H9 (cell line): ENCODE data around the gene HMOX2. TPM values are rescaled to one million over a fixed set of nuclear protein-coding genes. Genes with fewer than 3 reads are reported as not detected.
A peak's percentile ranks its signal among the peaks of the same experiment; 100 is the strongest.

Source experiments
- DNase-seq: peaks from one replicate; pipeline ENCODE4 v3.0.0-alpha.2; 2017
- H2AFZ ChIP-seq: one replicate; pipeline ENCODE4 v1.6.1; 2013; ENCODE audit warnings: mild to moderate bottlenecking, low read length, control low read depth, moderate library complexity
- H2AK5ac ChIP-seq: 2 replicates; pipeline ENCODE4 v1.6.1; 2013; ENCODE audit warnings: low read length, control low read depth, mixed read lengths; ENCODE audit not compliant: insufficient read length
- H2BK120ac ChIP-seq: one replicate; pipeline ENCODE4 v1.6.1; 2013; ENCODE audit warnings: low read depth, mild to moderate bottlenecking, low read length, control low read depth, inconsistent platforms; ENCODE audit not compliant: poor library complexity, severe bottlenecking
- H2BK12ac ChIP-seq: 2 replicates; pipeline ENCODE4 v1.6.1; 2013; ENCODE audit warnings: low read length, control low read depth, mixed read lengths, low read depth; ENCODE audit not compliant: insufficient read length
- H2BK15ac ChIP-seq: 2 replicates; pipeline ENCODE4 v1.6.1; 2013; ENCODE audit warnings: low read depth, low read length, control low read depth
- H2BK20ac ChIP-seq: one replicate; pipeline ENCODE4 v1.6.1; 2013; ENCODE audit warnings: low read depth, mild to moderate bottlenecking, low read length, control low read depth, inconsistent platforms; ENCODE audit not compliant: poor library complexity, severe bottlenecking
- H2BK5ac ChIP-seq: 2 replicates; pipeline ENCODE4 v1.6.1; 2013; ENCODE audit warnings: low read length, control low read depth, mixed read lengths; ENCODE audit not compliant: insufficient read length
- H3K14ac ChIP-seq: 2 replicates; pipeline ENCODE4 v1.6.1; 2013; ENCODE audit warnings: low read length, control low read depth; ENCODE audit not compliant: insufficient read depth
- H3K18ac ChIP-seq: 2 replicates; pipeline ENCODE4 v1.6.1; 2013; ENCODE audit warnings: low read depth, mild to moderate bottlenecking, mixed read lengths, low read length, control low read depth; ENCODE audit not compliant: insufficient read length
- H3K23ac ChIP-seq: 2 replicates; pipeline ENCODE4 v1.6.1; 2013; ENCODE audit warnings: low read length, control low read depth, mixed read lengths, low read depth; ENCODE audit not compliant: insufficient read length
- H3K23me2 ChIP-seq: 2 replicates; pipeline ENCODE4 v1.6.1; 2013; ENCODE audit warnings: low read depth, mild to moderate bottlenecking, mixed read lengths, low read length, control low read depth; ENCODE audit not compliant: insufficient read length, poor library complexity, severe bottlenecking
- H3K27ac ChIP-seq: 2 replicates; pipeline ENCODE4 v1.5.1; 2013; ENCODE audit warnings: low read length, control low read depth, mixed read lengths, low read depth; ENCODE audit not compliant: insufficient read length
- H3K27me3 ChIP-seq: 2 replicates; pipeline ENCODE4 v1.6.1; 2013; ENCODE audit warnings: low read length, control low read depth, inconsistent platforms; ENCODE audit not compliant: insufficient read depth
- H3K4ac ChIP-seq: 2 replicates; pipeline ENCODE4 v1.6.1; 2013; ENCODE audit warnings: low read depth, mild to moderate bottlenecking, control low read depth, inconsistent platforms, low read length, moderate library complexity
- H3K4me1 ChIP-seq: 2 replicates; pipeline ENCODE4 v1.6.1; 2013; ENCODE audit warnings: low read length, control low read depth, inconsistent platforms; ENCODE audit not compliant: insufficient read depth
- H3K4me2 ChIP-seq: 2 replicates; pipeline ENCODE4 v1.6.1; 2013; ENCODE audit warnings: low read length, control low read depth, mixed read lengths; ENCODE audit not compliant: insufficient read length, insufficient read depth
- H3K56ac ChIP-seq: 2 replicates; pipeline ENCODE4 v1.6.1; 2013; ENCODE audit warnings: low read depth, mild to moderate bottlenecking, mixed read lengths, low read length, control low read depth; ENCODE audit not compliant: insufficient read length
- H3K79me1 ChIP-seq: 2 replicates; pipeline ENCODE4 v1.6.1; 2013; ENCODE audit warnings: low read depth, mild to moderate bottlenecking, moderate library complexity, low read length, control low read depth, inconsistent platforms; ENCODE audit not compliant: insufficient read depth, poor library complexity, severe bottlenecking
- H3K79me2 ChIP-seq: 2 replicates; pipeline ENCODE4 v1.6.1; 2013; ENCODE audit warnings: low read length, control low read depth, inconsistent platforms; ENCODE audit not compliant: insufficient read depth
- H3K9ac ChIP-seq: 2 replicates; pipeline ENCODE4 v1.6.1; 2013; ENCODE audit warnings: low read length, control low read depth, mixed read lengths; ENCODE audit not compliant: insufficient read length; ENCODE audit errors: extremely low read depth
- H3K9me3 ChIP-seq: one replicate; pipeline ENCODE4 v1.6.1; 2013; ENCODE audit warnings: low read depth, low read length, inconsistent platforms; ENCODE audit not compliant: control insufficient read depth
- H3T11ph ChIP-seq: one replicate; pipeline ENCODE4 v1.6.1; 2013; ENCODE audit warnings: mild to moderate bottlenecking, low read length, control low read depth, inconsistent platforms
- H4K20me1 ChIP-seq: one replicate; pipeline ENCODE4 v1.6.1; 2013; ENCODE audit not compliant: control insufficient read depth, insufficient read length, insufficient read depth
- H4K5ac ChIP-seq: 2 replicates; pipeline ENCODE4 v1.6.1; 2013; ENCODE audit warnings: low read depth, mild to moderate bottlenecking, mixed read lengths, low read length, control low read depth; ENCODE audit not compliant: insufficient read length
- H4K8ac ChIP-seq: replicated peaks from 2 replicates; pipeline ENCODE4 v1.6.1; 2013; ENCODE audit warnings: low read length, control low read depth, mixed read lengths, low read depth; ENCODE audit not compliant: insufficient read length
- H4K91ac ChIP-seq: 2 replicates; pipeline ENCODE4 v1.6.1; 2013; ENCODE audit warnings: low read depth, mild to moderate bottlenecking, moderate library complexity, mixed read lengths, low read length, control low read depth; ENCODE audit not compliant: insufficient read length
- H3K27ac Mint-ChIP-seq, 3 experiments: 2 replicates in 2 of 3; 3 replicates in 1 of 3; pipeline ENCODE4 v1.8.0; 2020 to 2021; ENCODE audit warnings: mixed read lengths in 3 of 3, mild to moderate bottlenecking in 1 of 3, moderate library complexity in 1 of 3
- H3K27me3 Mint-ChIP-seq: 2 replicates; pipeline ENCODE4 v1.8.0; 2021; ENCODE audit warnings: low read depth, mild to moderate bottlenecking, moderate library complexity, mixed read lengths
- H3K36me3 Mint-ChIP-seq, 3 experiments: 2 replicates in 2 of 3; 3 replicates in 1 of 3; pipeline ENCODE4 v1.8.0; 2020 to 2021; ENCODE audit warnings: low read depth in 3 of 3, mixed read lengths in 3 of 3; ENCODE audit not compliant: insufficient read depth in 1 of 3
- H3K4me1 Mint-ChIP-seq, 2 experiments: 2 replicates each; pipeline ENCODE4 v1.8.0; 2020; ENCODE audit warnings: mixed read lengths in 2 of 2
- H3K4me3 Mint-ChIP-seq, 2 experiments: 2 replicates in 1 of 2; 3 replicates in 1 of 2; pipeline ENCODE4 v1.8.0; 2020 to 2021; ENCODE audit warnings: mild to moderate bottlenecking in 2 of 2, mixed read lengths in 2 of 2, moderate library complexity in 1 of 2
- H3K9me3 Mint-ChIP-seq, 2 experiments: 2 replicates in 1 of 2; 3 replicates in 1 of 2; pipeline ENCODE4 v1.8.0; 2020; ENCODE audit warnings: mild to moderate bottlenecking in 2 of 2, mixed read lengths in 2 of 2, moderate library complexity in 1 of 2
- WGBS: extraction: QIAGEN DNeasy Blood & Tissue Kit; methylation state at CpG from one replicate; pipeline ENCODE4 v1.1.7; 2013; ENCODE audit warnings: missing lambda C conversion rate, low lambda C conversion rate, mixed read lengths; ENCODE audit not compliant: insufficient read length; ENCODE audit errors: extremely low coverage; 5-methylcytosine and 5-hydroxymethylcytosine counted together
- total RNA-seq: library from RNA; stranded (reverse); gene quantifications from 2 replicates; pipeline ENCODE4 v1.2.1, GENCODE V29; 2021
- TF ChIP-seq, protein P1 (sequence below): fragments of 200-600 bp; sonication (generic); conservative IDR thresholded peaks from 3 replicates; pipeline ENCODE4 v1.8.0; 2021; ENCODE audit warnings: antibody characterized with exemption, mild to moderate bottlenecking

The HMOX2 gene
- total RNA-seq, 1 experiment from 2014 or later, result 44.4 TPM

DNA sequence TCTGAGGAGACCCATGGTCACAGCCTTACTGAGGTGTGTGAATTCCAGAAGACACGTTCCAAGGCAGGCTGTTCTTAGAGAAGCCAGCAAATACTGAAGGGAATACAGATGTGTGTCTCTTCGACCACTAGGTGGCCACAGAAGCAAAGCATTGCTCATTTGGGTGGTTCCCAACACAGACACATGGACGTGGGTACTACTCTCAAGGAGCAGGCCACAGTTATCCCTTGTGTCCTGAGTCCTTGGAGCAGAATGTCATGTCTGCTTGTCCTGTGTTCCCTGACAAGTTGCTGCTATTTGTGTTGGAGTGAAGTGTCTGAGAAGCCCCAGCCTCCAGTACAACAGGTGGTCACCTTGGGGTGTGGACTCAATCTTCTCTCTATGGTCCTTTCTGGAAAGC lies 30.3 kb downstream of the HMOX2 start:
- Histone ChIP-seq H2BK15ac (no peak overlapping the region), H3T11ph (no peak overlapping the region), H3K23me2 (no peaks in the 10 kb centered on the region), H3K23ac (no peak overlapping the region), H2BK5ac (no peak overlapping the region), H3K4me1 (no peaks in the 10 kb centered on the region), H2BK20ac (no peak overlapping the region), H3K9me3 (no peaks in the 10 kb centered on the region), H2AK5ac (no peak overlapping the region), H4K91ac (no peak overlapping the region), H3K18ac (no peak overlapping the region), H4K20me1 (no peaks in the 10 kb centered on the region), H3K4ac (no peak overlapping the region), H3K79me1 (no peaks in the 10 kb centered on the region), H2AFZ (no peak overlapping the region), H3K56ac (no peak overlapping the region), H3K79me2 (no peaks in the 10 kb centered on the region), H2BK12ac (no peak overlapping the region), H2BK120ac (no peak overlapping the region), H4K5ac (peak overlapping the region; percentile 10), H3K27ac (no peak overlapping the region), H3K27me3 (no peaks in the 10 kb centered on the region), H3K9ac (no peak overlapping the region), H3K14ac (no peak overlapping the region), H4K8ac (no peak overlapping the region), H3K4me2 (no peak overlapping the region)
- Mint-ChIP-seq H3K4me1 (peaks cover 13 to 17% of the 10 kb centered on the region in 2 experiments), H3K36me3 (peaks cover 6 to 38% (median 29%) of the 10 kb centered on the region in 3 experiments; a peak in 6 of 7 replicates), H3K4me3 (no peak overlapping the region), H3K27me3 (no peaks in the 10 kb centered on the region), H3K9me3 (no peaks in the 10 kb centered on the region), H3K27ac (peak overlapping the region in 1 of 3 experiments; percentile 13; a peak in 1 of 7 replicates)
- no CpG with 5 or more reads among the region's 3 CpGs for WGBS
- peak; percentile 71 for DNase-seq
- TF ChIP-seq, protein P1, sequence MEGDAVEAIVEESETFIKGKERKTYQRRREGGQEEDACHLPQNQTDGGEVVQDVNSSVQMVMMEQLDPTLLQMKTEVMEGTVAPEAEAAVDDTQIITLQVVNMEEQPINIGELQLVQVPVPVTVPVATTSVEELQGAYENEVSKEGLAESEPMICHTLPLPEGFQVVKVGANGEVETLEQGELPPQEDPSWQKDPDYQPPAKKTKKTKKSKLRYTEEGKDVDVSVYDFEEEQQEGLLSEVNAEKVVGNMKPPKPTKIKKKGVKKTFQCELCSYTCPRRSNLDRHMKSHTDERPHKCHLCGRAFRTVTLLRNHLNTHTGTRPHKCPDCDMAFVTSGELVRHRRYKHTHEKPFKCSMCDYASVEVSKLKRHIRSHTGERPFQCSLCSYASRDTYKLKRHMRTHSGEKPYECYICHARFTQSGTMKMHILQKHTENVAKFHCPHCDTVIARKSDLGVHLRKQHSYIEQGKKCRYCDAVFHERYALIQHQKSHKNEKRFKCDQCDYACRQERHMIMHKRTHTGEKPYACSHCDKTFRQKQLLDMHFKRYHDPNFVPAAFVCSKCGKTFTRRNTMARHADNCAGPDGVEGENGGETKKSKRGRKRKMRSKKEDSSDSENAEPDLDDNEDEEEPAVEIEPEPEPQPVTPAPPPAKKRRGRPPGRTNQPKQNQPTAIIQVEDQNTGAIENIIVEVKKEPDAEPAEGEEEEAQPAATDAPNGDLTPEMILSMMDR, result peak; percentile 86
